ENCODE results near the gene SLC39A11.
"Not testable (repeated sequence)": the region's sequence is repeated elsewhere in the genome, so short reads cannot be mapped to it uniquely, and the experiment has no call there.

Gene SLC39A11, protein sequence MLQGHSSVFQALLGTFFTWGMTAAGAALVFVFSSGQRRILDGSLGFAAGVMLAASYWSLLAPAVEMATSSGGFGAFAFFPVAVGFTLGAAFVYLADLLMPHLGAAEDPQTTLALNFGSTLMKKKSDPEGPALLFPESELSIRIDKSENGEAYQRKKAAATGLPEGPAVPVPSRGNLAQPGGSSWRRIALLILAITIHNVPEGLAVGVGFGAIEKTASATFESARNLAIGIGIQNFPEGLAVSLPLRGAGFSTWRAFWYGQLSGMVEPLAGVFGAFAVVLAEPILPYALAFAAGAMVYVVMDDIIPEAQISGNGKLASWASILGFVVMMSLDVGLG

GRCh38 chr17:73092523-73093135 is at the start of gene SLC39A11:
TSS of gene SLC39A11 (minus strand) at chr17:73092688. CDS start at chr17:73088764, 3,924 bp downstream.
- DNase-seq, result peak; percentile 90 to 93

DNA sequence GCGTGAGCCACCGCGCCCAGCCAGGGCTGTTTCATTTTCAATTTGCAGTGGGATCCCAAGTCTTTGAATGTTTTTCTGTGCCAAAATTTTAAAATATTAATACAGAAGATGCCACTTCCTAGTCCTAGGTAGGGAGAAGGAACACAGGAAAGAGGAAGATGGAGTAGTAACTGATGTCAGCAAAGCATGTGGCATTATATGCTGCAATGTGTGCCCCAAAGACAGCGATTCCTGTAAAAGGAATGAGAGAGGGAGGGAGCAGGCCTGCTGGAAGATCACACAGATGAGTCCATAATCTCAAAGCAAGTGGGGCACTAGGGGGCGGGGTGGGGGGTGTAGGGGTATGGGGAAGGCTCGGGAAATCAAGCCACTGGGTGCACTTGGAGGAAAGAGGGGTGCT is 48.9 kb upstream of the SLC39A11 start:
- DNase-seq, result no peak

- no peak for DNase-seq
Measured at GRCh38 chr17:73140566-73140965, 48.1 kb upstream of the SLC39A11 start.

DNA sequence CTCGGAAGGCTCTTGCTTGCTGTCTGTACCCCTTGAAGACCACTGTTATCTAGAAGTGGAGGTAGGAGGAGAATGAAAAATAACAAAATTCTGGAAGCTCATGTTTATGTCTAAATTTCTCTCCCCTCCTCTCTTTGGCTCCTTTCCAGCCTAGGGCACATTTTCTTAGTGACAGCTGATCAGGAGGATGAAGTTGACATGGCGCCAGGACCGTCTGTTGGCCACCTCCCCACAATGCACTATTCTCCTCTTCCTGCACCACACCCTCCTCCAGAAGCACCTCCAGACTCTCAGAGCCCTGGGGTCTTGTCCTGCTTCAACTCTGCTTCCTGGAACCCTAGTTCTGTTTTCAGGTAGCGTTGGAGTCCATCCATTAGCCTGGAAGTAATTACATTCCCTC is 46.8 kb upstream of the SLC39A11 start:
- DNase-seq, result peak in 1 of 2 experiments; percentile 54

GRCh38 chr17:73138541-73139138 is 46.2 kb upstream of the SLC39A11 start:
- no peak for DNase-seq

GRCh38 chr17:73137376-73137775 is 44.9 kb upstream of the SLC39A11 start:
- no peak for DNase-seq

- DNase-seq, result no peak
Measured at GRCh38 chr17:73135766-73136165, 43.3 kb upstream of the SLC39A11 start.

- DNase-seq, result no peak
Measured at GRCh38 chr17:73133911-73134649, 41.6 kb upstream of the SLC39A11 start.

DNA sequence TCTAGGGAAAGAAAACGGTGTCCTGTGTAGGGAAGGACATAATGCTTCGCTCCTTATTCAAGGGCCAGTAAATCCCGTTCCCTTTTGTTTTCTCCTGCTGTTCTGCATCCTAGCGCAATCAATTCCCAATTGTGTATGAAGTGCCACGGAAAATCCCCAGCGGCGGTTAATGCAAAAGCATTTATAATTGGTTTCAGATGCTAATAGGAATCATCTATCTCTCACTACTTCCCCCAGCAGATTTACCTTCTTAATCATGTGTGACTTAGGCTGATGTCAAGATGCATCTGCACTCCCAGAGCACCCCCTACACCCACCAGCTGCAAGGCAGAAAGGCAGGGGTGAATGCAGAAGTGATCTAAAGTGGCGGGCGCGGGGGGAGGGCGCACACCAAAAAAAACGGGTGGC is 39.6 kb upstream of the SLC39A11 start:
- DNase-seq, result no peak

- DNase-seq, result not testable (repeated sequence)
Measured at GRCh38 chr17:73131439-73131838, 39.0 kb upstream of the SLC39A11 start.

DNA sequence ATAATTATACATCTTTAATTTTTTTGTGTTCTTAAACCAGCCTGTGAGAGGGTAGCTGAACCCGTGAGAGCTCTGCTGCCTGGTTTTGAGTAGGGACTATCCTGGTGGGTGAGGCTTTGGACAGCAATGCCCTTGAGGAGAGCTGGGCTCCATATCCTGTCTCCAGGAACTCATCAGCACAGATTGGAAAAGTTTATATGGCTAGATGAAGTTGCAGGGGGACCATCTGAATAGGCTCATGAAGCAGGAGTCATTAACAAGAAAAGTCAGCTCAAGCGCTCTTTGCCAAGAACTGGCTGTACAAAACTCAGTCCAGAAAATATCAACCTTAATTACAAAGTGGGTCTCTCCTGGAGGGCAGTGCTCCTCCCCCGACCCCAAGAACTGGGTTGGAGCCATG is 38.5 kb upstream of the SLC39A11 start:
- no peak for DNase-seq

- DNase-seq, result no peak
Measured at GRCh38 chr17:73128496-73128895, 36.0 kb upstream of the SLC39A11 start.

DNA sequence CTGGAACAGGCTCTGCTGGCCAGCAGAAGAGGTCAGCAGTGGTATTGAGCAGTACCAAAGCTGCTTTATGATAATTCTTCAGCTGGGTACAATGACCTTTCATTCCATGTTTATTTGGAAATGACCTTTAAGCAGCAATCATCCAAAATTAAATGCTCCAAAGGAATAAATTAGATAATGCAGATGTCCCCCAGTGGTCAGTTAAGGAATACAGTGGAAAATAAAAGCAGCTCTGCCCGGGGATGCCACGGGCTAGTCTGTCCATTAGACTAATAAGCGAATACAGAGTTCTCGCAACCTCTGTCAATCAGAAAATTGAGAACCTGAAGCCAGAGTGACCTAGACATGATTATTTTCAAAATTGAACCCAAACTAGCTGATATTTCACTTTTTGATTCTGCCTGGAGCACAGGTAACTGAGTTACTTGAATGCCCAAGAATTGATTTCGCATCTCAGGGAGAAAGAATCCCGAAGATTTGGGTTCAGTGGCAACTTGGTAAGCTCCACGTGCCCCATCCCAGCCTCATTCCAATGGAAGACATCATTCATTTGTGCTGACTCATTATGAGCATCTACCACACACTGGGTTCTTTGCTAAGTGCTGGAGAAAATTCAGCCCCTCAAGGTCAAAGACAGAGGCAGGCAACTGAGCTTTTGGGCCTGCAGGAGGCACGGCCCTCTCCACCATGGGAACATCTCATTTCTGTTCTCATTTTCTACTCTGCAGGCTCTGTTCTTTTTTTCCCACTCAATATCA is 34.4 kb upstream of the SLC39A11 start:
- no peak for DNase-seq

- no peak for DNase-seq
Measured at GRCh38 chr17:73123606-73124320, 31.3 kb upstream of the SLC39A11 start.

- no peak for DNase-seq
Measured at GRCh38 chr17:73122953-73123605, 30.6 kb upstream of the SLC39A11 start.

- no peak for DNase-seq
Measured at GRCh38 chr17:73121506-73121905, 29.0 kb upstream of the SLC39A11 start.

- peak in 1 of 2 experiments; percentile 48 for DNase-seq
Measured at GRCh38 chr17:73119631-73120030, 27.1 kb upstream of the SLC39A11 start.

DNA sequence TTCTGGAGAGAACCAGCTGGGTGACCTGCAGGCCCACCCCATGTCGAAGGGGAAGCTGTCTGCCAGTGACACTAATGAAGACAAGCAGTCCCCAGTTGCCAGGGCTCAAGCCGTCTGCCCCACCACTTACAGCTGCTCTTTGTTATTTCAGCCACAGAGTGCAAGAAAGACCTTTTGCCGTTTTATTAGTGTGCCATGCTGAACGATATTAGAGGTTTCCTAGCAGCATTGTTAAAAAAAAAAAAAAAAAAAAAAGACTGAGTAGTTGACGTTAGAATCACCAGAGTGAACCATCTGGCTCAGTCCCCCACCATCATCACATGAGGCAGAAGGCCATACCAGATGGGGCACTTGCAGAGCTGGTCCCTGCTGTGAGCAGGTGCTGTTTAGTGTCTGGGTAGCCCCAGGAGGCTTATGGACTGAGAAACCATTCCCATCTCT is 26.5 kb upstream of the SLC39A11 start:
- peak; percentile 70 to 95 for DNase-seq

DNA sequence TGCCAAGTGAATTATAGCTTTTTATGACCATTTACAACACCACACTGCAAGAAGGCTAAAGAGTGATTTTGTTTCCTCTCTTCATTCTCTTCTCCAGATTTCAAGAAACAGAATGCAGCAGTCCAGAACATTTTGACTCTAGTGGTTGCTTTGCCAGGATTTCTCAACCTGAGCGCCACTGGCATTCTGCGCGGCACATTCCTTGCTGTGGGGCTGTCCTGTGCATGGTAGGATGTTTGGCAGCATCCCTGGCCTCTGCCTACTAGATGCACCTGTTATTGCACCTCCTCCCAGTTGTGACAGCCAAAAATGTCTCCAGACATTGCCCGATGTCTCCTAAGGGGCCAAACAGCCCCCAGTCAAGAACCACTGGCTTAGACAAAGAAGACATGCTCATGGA is 25.7 kb upstream of the SLC39A11 start:
- peak; percentile 56 to 77 for DNase-seq

- DNase-seq, result no peak
Measured at GRCh38 chr17:73112246-73112645, 19.8 kb upstream of the SLC39A11 start.

DNA sequence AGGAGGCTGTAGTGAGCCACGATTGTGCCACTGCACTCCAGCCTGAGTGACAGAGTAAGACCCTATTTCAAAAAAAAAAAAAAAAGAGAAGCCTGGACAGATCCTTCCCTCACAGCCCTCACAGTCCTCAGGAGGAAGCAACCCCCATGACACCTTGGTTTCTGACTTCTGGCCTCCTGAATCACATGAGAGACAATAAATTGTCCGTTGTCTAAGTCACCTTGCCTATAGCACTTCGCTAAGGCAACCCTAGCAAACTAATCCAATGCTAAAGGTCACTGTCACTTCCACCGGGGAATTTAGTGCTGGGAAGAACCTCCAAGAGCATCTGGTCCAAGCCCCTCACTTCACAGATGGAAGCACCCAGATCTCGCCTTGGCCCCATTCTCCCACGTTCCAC is 18.9 kb upstream of the SLC39A11 start:
- no peak for DNase-seq
